ENCODE data around the gene RGS7BP. TPM values are rescaled to one million over a fixed set of nuclear protein-coding genes. Genes with fewer than 3 reads are reported as not detected.

RGS7BP gene
- total RNA-seq (2021) (not detected in 2 replicates), Bru-seq, nascent RNA (not detected), BruChase-seq, experiment 1, labeled RNA remaining after a 2-hour chase (not detected), BruChase-seq, experiment 2, labeled RNA remaining after a 6-hour chase (not detected)
- long read RNA-seq: 0 reads

- Histone ChIP-seq H3K27ac (no peak within 1 kb of the TSS), H3K27me3 (ENCODE audit: insufficient read depth, low read depth) (peaks cover 23% of the 10 kb centered on the region; the same call in 1 of the 2 replicates), H3F3A (ENCODE audit: insufficient read depth, low read depth) (no peaks in the 10 kb centered on the region), H4K20me1 (ENCODE audit: insufficient read depth) (no peaks in the 10 kb centered on the region), H3K4me2 (no peak within 1 kb of the TSS), H3K79me2 (ENCODE audit: low read depth) (no peaks in the 10 kb centered on the region), H3K4me3 (no peak within 1 kb of the TSS), H3K36me3 (ENCODE audit: low read depth) (no peaks in the 10 kb centered on the region), H2AFZ (no peak within 1 kb of the TSS), H3K9me3 (ENCODE audit: insufficient read depth, low read depth) (no peaks in the 10 kb centered on the region), H3K9me2 (ENCODE audit: insufficient read depth) (no peaks in the 10 kb centered on the region), H3K4me1 (replicated peaks; ENCODE audit: insufficient read depth) (no peaks in the 10 kb centered on the region)
- BruUV-seq (replicated peaks): no TSS peak
- ChIA-PET CTCF (no interaction called here), POLR2A (ENCODE audit: unreplicated experiment) (no interaction called here)
- TF ChIP-seq CTCF (conservative IDR thresholded peaks at IDR 0.05) (no peak), EZH2 (IDR thresholded peaks at IDR 0.05; ENCODE audit: low read depth) (no peak)
- intact Hi-C loops (cut with micrococcal nuclease; ENCODE audit: unreplicated experiment): no loop called here
- DNase-seq: no peak
These were observed at the start of gene RGS7BP for GRCh38 chr5:64505769-64506566. RGS7BP (plus strand) TSS chr5:64506015; CDS start chr5:64506625, 610 bp downstream.

GRCh38 chr5:64457846-64458245 is 48.0 kb upstream of the RGS7BP start:
- no peaks in the 10 kb centered on the region for H3K27me3 ChIP-seq (ENCODE audit: insufficient read depth, low read depth)
- no peaks in the 10 kb centered on the region for H3K9me3 ChIP-seq (ENCODE audit: insufficient read depth, low read depth)
- H4K20me1 ChIP-seq (ENCODE audit: insufficient read depth): no peaks in the 10 kb centered on the region
- intact Hi-C loops (cut with micrococcal nuclease; ENCODE audit: unreplicated experiment): no loop called here
- no peaks in the 10 kb centered on the region for H3F3A ChIP-seq (ENCODE audit: insufficient read depth, low read depth)
- H3K79me2 ChIP-seq (ENCODE audit: low read depth): no peaks in the 10 kb centered on the region
- H3K27ac ChIP-seq: no peak overlapping the region
- no TSS peak for BruUV-seq (replicated peaks)
- no peaks in the 10 kb centered on the region for H3K36me3 ChIP-seq (ENCODE audit: low read depth)
- no peak overlapping the region for H3K4me3 ChIP-seq
- TF ChIP-seq CTCF (conservative IDR thresholded peaks at IDR 0.05) (no peak), EZH2 (IDR thresholded peaks at IDR 0.05; ENCODE audit: low read depth) (no peak)
- H2AFZ ChIP-seq: no peak overlapping the region
- no peak for DNase-seq
- no peak overlapping the region for H3K4me2 ChIP-seq
- H3K9me2 ChIP-seq (ENCODE audit: insufficient read depth): no peaks in the 10 kb centered on the region
- POLR2A ChIA-PET (ENCODE audit: unreplicated experiment): no interaction called here
- no peaks in the 10 kb centered on the region for H3K4me1 ChIP-seq (replicated peaks; ENCODE audit: insufficient read depth)
- CTCF ChIA-PET: no interaction called here

GRCh38 chr5:64458948-64459347 is 46.9 kb upstream of the RGS7BP start:
- no peaks in the 10 kb centered on the region for H3K79me2 ChIP-seq (ENCODE audit: low read depth)
- intact Hi-C loops (cut with micrococcal nuclease; ENCODE audit: unreplicated experiment): no loop called here
- POLR2A ChIA-PET (ENCODE audit: unreplicated experiment): no interaction called here

More at GRCh38 chr5:64458948-64459347, 46.9 kb upstream of the RGS7BP start:
- H3K36me3 ChIP-seq (ENCODE audit: low read depth): no peaks in the 10 kb centered on the region
- no peaks in the 10 kb centered on the region for H3K4me1 ChIP-seq (replicated peaks; ENCODE audit: insufficient read depth)
- H3K27ac ChIP-seq: no peak overlapping the region
- H3K9me2 ChIP-seq (ENCODE audit: insufficient read depth): no peaks in the 10 kb centered on the region
- no peaks in the 10 kb centered on the region for H3K27me3 ChIP-seq (ENCODE audit: insufficient read depth, low read depth)
- no peak overlapping the region for H3K4me3 ChIP-seq
- no peaks in the 10 kb centered on the region for H3K9me3 ChIP-seq (ENCODE audit: insufficient read depth, low read depth)
- H3F3A ChIP-seq (ENCODE audit: insufficient read depth, low read depth): no peaks in the 10 kb centered on the region
- H4K20me1 ChIP-seq (ENCODE audit: insufficient read depth): no peaks in the 10 kb centered on the region
- H3K4me2 ChIP-seq: no peak overlapping the region
- no peak for DNase-seq
- TF ChIP-seq CTCF (conservative IDR thresholded peaks at IDR 0.05): no peak
- no peak for TF ChIP-seq EZH2 (IDR thresholded peaks at IDR 0.05; ENCODE audit: low read depth)
- no peak overlapping the region for H2AFZ ChIP-seq
- BruUV-seq (replicated peaks): no TSS peak
- CTCF ChIA-PET: interaction anchor here (0.7 kb wide), 1 partner anchor 15 kb away, joined by 3 read pairs; no protein-coding TSS in a partner anchor
